ENCODE data around the gene LLCFC1. TPM values are rescaled to one million over a fixed set of nuclear protein-coding genes. Genes with fewer than 3 reads are reported as not detected.

Gene LLCFC1
- total and polyA plus RNA-seq, 8 donors: 0.21 to 0.77 (median 0.43) TPM; not detected in 1

DNA sequence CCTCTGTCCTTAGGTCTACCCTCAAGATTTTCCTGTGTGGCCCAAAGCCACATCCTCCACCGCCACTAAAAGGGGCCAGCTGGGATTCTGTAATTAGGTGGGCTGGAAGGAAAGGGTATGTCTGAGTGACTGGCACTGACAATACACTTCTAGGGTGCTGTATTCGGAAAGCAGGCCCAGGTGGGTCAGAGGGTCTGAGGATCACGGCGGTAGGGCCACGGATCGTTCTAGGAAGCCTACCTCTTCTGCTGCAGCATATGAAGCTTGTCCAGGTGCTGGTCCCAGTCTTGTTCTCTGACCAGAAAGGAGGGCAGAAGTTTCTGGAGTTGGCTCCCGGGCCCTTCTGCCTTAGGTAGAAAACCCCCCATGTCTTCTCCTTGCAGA, 6.2 kb upstream of the LLCFC1 start:
- TF ChIP-seq, protein P1, sequence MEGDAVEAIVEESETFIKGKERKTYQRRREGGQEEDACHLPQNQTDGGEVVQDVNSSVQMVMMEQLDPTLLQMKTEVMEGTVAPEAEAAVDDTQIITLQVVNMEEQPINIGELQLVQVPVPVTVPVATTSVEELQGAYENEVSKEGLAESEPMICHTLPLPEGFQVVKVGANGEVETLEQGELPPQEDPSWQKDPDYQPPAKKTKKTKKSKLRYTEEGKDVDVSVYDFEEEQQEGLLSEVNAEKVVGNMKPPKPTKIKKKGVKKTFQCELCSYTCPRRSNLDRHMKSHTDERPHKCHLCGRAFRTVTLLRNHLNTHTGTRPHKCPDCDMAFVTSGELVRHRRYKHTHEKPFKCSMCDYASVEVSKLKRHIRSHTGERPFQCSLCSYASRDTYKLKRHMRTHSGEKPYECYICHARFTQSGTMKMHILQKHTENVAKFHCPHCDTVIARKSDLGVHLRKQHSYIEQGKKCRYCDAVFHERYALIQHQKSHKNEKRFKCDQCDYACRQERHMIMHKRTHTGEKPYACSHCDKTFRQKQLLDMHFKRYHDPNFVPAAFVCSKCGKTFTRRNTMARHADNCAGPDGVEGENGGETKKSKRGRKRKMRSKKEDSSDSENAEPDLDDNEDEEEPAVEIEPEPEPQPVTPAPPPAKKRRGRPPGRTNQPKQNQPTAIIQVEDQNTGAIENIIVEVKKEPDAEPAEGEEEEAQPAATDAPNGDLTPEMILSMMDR (IDR thresholded peaks at IDR 0.05): no peak
- no peak overlapping the region for H3K4me3 ChIP-seq

DNA sequence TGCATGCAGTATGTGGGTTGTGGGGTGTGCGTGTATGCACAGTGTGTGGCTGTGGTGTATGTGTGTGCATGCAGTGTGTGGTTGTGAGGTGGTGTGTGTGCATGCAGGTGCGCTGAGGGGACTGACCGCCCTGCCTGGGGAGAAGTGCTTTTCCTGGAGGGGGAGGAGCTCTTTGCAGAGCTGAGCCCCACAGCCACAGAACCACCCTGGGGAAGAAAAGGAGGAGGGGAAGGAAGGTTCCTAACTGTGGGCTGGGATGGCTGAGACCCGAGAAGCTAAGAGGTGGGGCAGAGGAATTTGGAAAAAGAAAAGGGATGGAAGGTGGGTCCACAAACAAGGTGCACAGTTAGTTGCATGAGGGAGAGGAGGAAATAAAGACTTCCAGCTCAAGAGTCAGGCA, 5.7 kb upstream of the LLCFC1 start, which contains the start of gene TRPV5:
TRPV5 (minus strand) TSS at position 123 of the 400 bp plus-strand sequence. CDS start 287 bp downstream, outside the sequence.
- ATAC-seq (no peak), DNase-seq (no peak)
- Histone ChIP-seq H3K9me3 (no peaks in the 10 kb centered on the region), H3K36me3 (no peaks in the 10 kb centered on the region), H3K27me3 (no peaks in the 10 kb centered on the region), H3K4me1 (no peaks in the 10 kb centered on the region), H3K4me3 (no peak within 1 kb of the TSS), H3K27ac (no peak within 1 kb of the TSS)
- intact Hi-C loops (cut with DNase I): no loop called here
- TF ChIP-seq, protein P1 (IDR thresholded peaks at IDR 0.05): no peak

More for the DNA sequence above, 6.2 kb upstream of the LLCFC1 start:
- intact Hi-C loops (cut with DNase I): no loop called here
- Histone ChIP-seq H3K27me3 (no peaks in the 10 kb centered on the region), H3K27ac (no peak overlapping the region), H3K9me3 (no peaks in the 10 kb centered on the region), H3K36me3 (no peaks in the 10 kb centered on the region), H3K4me1 (no peaks in the 10 kb centered on the region)
- ATAC-seq (no peak), DNase-seq (no peak)

DNA sequence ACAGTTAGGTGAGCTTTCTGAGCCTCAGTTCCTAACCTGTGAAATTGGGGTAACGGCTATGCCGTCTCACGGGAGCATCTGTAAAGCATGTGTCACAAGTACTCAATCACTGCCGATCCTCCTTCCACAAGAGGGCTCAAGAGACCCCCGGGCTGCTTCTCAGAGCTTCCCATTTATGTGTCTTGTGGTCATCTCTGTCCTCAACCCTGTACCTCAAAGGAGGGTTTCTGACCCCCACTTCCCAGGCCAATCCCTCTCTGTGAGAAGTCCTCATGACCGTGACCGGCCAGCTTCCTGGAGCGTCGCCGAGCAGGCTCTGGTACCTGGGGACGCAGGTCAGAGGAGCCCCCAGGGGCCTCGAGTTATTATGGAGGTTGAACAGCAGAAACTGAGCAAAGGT, 5.2 kb upstream of the LLCFC1 start:
- intact Hi-C loops (cut with DNase I): no loop called here
- H3K9me3 ChIP-seq: no peaks in the 10 kb centered on the region
- TF ChIP-seq, protein P1 (IDR thresholded peaks at IDR 0.05): no peak
- no peaks in the 10 kb centered on the region for H3K27me3 ChIP-seq
- ATAC-seq (no peak), DNase-seq (no peak)
- no peaks in the 10 kb centered on the region for H3K4me1 ChIP-seq
- no peak overlapping the region for H3K4me3 ChIP-seq
- no peak overlapping the region for H3K27ac ChIP-seq
- no peaks in the 10 kb centered on the region for H3K36me3 ChIP-seq

DNA sequence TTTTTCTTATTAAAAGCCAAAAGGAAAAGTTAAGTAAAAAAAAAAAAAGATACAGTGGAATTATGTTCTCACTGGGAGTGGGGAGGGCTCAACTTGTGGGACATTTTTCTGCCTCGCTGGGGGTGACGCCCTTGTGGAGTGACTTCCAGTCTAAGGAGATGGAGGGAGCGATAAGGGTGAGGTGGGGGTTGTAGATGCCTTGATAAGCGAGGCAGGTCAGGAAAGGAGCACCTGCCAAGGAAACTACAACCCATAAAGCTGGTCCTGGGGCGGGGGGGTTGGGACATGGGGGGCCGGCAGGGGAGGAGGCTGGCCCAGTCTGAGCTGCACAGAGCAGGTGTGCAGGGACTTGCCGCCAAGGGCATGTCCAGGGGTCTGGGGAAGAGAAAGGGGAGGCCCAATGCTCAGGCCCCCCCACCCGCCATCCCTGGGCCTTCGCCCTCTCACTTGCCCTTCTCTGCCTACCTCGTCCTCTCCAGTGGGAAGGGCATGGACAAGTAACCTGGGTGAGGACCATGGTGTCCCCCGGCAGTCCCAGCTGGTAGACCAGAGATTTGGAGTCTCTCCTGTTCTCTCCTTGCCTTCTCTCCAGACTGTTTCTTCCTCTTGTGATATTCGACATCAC, 3.2 kb upstream of the LLCFC1 start:
- no peak for ATAC-seq
- no peaks in the 10 kb centered on the region for H3K4me1 ChIP-seq
- H3K27ac ChIP-seq: no peak overlapping the region
- H3K27me3 ChIP-seq: no peaks in the 10 kb centered on the region
- no peak overlapping the region for H3K4me3 ChIP-seq
- no peak for DNase-seq
- no peaks in the 10 kb centered on the region for H3K9me3 ChIP-seq
- intact Hi-C loops (cut with DNase I): no loop called here
- TF ChIP-seq, protein P1 (IDR thresholded peaks at IDR 0.05): no peak
- no peaks in the 10 kb centered on the region for H3K36me3 ChIP-seq

DNA sequence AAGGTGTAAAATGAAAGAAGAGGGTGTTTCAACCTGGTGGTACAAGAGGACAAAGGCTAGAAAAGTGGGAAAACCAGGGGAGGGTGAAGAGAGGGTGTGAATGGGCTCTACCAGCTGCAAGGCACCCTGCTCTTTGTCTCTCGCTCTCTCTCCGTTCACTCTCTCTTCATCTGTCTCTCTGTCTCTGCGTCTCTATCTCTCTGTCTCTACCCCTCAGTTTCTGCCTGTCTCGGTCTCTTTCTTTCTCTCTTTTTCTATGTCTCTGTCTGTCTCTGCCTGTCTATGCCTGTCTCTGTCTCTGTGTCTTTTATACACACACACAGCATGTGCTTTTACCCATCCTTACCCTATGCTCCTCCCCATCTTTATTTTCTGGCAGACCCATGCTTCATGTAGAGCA, 673 bp upstream of the LLCFC1 start:
- DNase-seq (no peak), ATAC-seq (no peak)
- TF ChIP-seq, protein P1 (IDR thresholded peaks at IDR 0.05): no peak
- H3K27me3 ChIP-seq: no peaks in the 10 kb centered on the region
- intact Hi-C loops (cut with DNase I): no loop called here
- no peak overlapping the region for H3K4me3 ChIP-seq
- H3K36me3 ChIP-seq: no peaks in the 10 kb centered on the region
- no peaks in the 10 kb centered on the region for H3K9me3 ChIP-seq
- H3K4me1 ChIP-seq: no peaks in the 10 kb centered on the region
- H3K27ac ChIP-seq: no peak overlapping the region

All from left lung (tissue), 10 donors.